WERI-Rb-1 (cell line): ENCODE data around the gene TNS1.
A peak's percentile ranks its signal among the peaks of the same experiment; 100 is the strongest.

ENCODE experiments used
- DNase-seq: peaks from one replicate; pipeline ENCODE4 v3.0.0-alpha.2; 2020
- H3K27ac ChIP-seq: fragments of 250-450 bp; sonication (Bioruptor Pico); 2 replicates; pipeline ENCODE4 v1.5.1; 2020; ENCODE audit warnings: mild to moderate bottlenecking, moderate library complexity
- H3K27me3 ChIP-seq: fragments of 250-450 bp; sonication (Bioruptor Pico); 2 replicates; pipeline ENCODE4 v1.5.1; 2021; ENCODE audit warnings: mild to moderate bottlenecking, low read depth, moderate library complexity; ENCODE audit not compliant: insufficient read depth, severe bottlenecking
- H3K36me3 ChIP-seq: fragments of 250-450 bp; sonication (Bioruptor Pico); 2 replicates; pipeline ENCODE4 v1.5.1; 2020; ENCODE audit warnings: mild to moderate bottlenecking, moderate library complexity
- H3K4me3 ChIP-seq: 2 replicates; pipeline ENCODE4 v1.5.1; 2011; ENCODE audit warnings: low read depth, mild to moderate bottlenecking, control low read depth, low read length
- H3K9me3 ChIP-seq: fragments of 250-450 bp; sonication (Bioruptor Pico); 2 replicates; pipeline ENCODE4 v1.5.1; 2021; ENCODE audit warnings: mild to moderate bottlenecking, moderate library complexity; ENCODE audit not compliant: severe bottlenecking
- CTCF ChIP-seq: IDR thresholded peaks from 2 replicates; pipeline ENCODE4 v1.5.1; 2011; ENCODE audit warnings: low read depth, mild to moderate bottlenecking, control low read depth, inconsistent platforms, low read length

TNS1 gene

GRCh38 chr2:217972490-217972889 lies 30.3 kb downstream of the TNS1 start:
- Histone ChIP-seq H3K27me3 (no peaks in the 10 kb centered on the region), H3K9me3 (no peaks in the 10 kb centered on the region), H3K36me3 (no peaks in the 10 kb centered on the region), H3K27ac (peak overlapping the region; percentile 79), H3K4me3 (no peak overlapping the region)
- peak; percentile 88 for DNase-seq
- no peak for TF ChIP-seq CTCF

GRCh38 chr2:217972037-217972436 lies 30.8 kb downstream of the TNS1 start:
- no peak overlapping the region for H3K4me3 ChIP-seq
- H3K27ac ChIP-seq = peak overlapping the region; percentile 24
- no peaks in the 10 kb centered on the region for H3K27me3 ChIP-seq
- no peaks in the 10 kb centered on the region for H3K9me3 ChIP-seq
- no peak for TF ChIP-seq CTCF
- no peaks in the 10 kb centered on the region for H3K36me3 ChIP-seq
- DNase-seq = no peak

GRCh38 chr2:217971166-217971565 lies 31.6 kb downstream of the TNS1 start:
- no peaks in the 10 kb centered on the region for H3K9me3 ChIP-seq
- no peak overlapping the region for H3K4me3 ChIP-seq
- no peak overlapping the region for H3K27ac ChIP-seq
- no peaks in the 10 kb centered on the region for H3K27me3 ChIP-seq
- no peak for TF ChIP-seq CTCF
- DNase-seq = no peak
- no peaks in the 10 kb centered on the region for H3K36me3 ChIP-seq

GRCh38 chr2:217970206-217970605 lies 32.6 kb downstream of the TNS1 start:
- H3K9me3 ChIP-seq = no peaks in the 10 kb centered on the region
- H3K27ac ChIP-seq = no peak overlapping the region
- H3K36me3 ChIP-seq = no peaks in the 10 kb centered on the region
- DNase-seq = no peak
- TF ChIP-seq CTCF = no peak
- no peaks in the 10 kb centered on the region for H3K27me3 ChIP-seq
- no peak overlapping the region for H3K4me3 ChIP-seq

- Histone ChIP-seq H3K27me3 (no peaks in the 10 kb centered on the region), H3K27ac (no peak overlapping the region), H3K36me3 (no peaks in the 10 kb centered on the region), H3K4me3 (no peak overlapping the region), H3K9me3 (no peaks in the 10 kb centered on the region)
- TF ChIP-seq CTCF = no peak
- no peak for DNase-seq
Observed at GRCh38 chr2:217969588-217969987, 33.2 kb downstream of the TNS1 start.

- Histone ChIP-seq H3K36me3 (no peaks in the 10 kb centered on the region), H3K9me3 (no peaks in the 10 kb centered on the region), H3K4me3 (no peak overlapping the region), H3K27me3 (no peaks in the 10 kb centered on the region), H3K27ac (no peak overlapping the region)
- no peak for TF ChIP-seq CTCF
- no peak for DNase-seq
Observed at GRCh38 chr2:217968023-217968422, 34.8 kb downstream of the TNS1 start.
